Retina (tissue), 1 donor: ENCODE measurements around the gene SLC25A22.

ENCODE experiments used
- DNase-seq: peaks from one replicate; pipeline ENCODE4 v3.0.0-alpha.2; 2016

The SLC25A22 gene

DNA sequence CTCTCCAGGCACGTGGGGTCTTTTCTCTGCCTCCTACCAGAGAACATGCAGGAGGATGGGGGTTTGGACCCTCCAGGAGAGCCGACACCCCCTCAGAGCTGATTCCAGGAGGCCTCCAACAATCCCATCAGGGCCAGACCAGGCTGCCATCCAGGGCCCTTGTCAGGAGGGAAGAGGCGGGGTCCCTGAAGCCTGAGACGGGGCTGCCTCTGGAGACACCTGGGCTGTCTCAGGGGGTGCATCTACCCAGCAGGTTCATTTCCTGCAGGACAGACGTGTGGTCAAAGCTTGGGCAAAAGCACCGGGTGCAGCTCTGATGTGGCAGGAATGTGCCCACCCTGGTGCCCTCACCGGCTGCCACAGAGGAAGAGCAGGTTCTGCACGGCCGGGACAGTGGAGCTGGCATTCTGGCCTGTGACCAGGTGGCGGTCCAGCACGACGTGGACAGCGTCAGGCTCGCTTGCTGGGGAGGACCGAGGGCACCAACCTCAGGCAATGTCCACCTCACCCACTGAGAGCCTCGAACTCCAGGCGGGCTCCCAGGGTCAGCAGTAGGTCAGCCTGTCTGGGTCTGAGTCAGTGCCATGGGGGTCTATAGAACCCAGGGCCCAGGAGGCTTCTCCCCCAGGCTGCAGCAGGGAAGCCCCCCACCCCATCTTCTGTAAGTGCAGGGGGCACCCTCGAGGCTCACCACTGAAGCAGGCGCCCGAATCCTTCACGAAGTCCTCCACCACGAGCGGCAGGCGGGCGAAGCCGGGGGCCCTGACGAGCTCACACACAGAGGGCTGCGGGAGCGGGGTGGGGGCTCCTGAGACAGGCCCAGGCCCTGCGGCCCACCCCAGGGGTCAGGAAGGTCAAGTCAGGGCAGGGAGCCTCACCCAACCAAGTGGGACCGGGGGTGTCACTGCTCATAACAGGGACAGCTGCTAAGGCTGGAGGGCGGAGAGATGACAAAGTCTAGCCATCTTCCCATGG is 27.2 kb downstream of the SLC25A22 start:
- no peak for DNase-seq

DNA sequence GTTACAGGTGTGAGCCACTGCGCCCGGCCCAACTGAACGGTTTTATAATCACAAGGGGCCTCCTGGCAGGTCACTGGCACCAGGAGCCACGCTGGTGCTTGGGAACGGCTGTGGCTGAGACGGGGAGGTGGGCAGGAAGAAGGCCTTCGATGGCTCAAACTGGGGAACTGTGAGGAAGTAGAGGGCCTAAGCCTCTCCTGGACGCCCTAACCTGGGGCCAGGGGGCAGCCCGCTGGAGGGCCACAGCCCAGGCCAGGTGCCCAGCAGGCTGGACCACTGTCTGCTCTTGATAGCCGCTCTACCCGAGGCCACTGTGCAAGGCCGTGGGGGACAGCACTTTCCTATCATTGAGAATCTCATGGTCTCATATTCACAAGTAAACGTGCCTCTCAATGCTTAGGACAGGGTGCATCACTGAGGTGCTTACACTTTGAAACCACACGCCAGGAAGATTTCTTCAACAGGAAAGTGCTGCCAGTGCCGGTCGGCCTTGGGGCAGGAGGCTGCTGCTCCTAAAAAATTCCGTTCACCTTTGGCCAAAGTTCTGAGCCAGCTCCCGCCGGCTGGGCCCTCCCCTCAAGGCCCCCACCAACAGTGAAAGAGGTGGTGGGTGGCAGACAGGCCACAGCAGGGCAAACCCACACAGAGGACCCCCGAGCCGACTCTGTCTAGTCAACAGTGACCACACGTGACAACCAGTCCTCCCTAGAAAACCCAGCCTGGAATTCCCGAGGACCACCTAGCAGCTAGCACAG is 28.0 kb downstream of the SLC25A22 start:
- no peak for DNase-seq

DNA sequence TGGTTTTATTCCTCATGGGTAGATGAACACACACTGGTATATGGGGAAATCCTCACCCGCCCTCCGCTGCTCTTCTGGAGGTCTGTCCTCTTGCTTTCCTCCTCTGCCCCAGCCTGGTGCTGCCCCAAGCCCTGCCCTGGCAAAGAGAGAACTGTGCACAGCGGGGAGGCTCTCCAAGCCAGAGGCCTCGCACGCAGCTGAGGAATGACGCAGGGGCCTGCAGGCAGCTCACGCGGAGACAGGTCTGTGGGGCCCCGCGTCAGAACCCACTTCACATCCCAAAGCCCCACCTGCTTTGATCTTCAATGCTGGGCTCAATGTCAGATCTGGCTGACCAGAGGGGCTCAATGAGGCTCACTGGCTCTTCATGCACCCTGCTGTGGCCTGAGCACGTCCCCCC is 30.8 kb downstream of the SLC25A22 start:
- no peak for DNase-seq

DNA sequence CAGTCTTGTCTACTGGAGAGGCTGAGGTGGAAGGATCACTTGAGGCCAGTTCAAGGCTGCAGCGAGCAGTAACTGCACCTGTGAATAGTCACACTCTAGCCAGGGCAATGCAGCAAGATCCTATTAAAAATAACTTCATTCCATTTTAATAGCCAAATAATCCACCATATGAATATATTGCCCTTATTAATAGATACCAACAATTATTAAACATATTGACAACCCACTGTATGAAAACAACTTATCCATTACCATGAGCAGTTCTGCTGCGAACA is 31.2 kb downstream of the SLC25A22 start:
- DNase-seq, result no peak

DNA sequence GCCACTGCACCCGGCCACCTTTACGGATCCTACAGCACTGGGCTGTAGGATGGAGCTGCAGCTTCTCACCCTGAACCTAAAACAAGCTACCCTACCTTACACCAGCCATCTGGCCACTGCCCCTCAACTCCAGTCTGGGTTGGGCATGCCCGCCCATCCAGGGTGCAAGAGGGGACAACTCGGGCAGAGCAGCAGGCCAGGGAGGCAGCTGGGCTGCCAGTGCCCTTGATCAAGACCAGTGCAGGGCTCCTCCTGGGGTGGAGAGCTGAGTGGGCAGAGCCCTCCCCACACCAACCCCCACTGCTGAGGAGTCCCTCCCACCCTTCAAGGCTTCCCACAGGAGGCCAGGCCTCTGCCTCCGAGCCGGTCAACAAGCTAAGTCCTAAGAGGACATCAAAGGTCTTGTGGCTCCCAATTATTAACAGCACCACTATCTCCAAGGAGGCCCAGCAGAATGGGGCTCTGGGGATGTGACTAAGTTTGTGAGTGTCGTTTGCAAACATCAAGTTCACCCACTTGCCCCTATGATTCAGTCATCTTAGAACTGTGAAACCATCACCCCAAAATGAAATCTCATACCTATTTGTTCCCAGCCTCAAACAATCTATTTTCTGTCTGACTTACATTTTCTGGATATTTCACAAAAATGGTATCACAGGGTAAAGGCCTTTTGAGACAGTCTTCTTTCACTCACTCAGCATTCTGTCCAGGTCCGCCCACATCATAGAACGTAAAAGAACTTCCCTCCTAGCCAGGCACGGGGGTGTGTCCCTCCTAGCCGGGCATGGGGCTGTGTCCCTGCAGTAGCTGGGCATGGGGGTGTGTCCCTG is 31.8 kb downstream of the SLC25A22 start:
- DNase-seq, result no peak

DNA sequence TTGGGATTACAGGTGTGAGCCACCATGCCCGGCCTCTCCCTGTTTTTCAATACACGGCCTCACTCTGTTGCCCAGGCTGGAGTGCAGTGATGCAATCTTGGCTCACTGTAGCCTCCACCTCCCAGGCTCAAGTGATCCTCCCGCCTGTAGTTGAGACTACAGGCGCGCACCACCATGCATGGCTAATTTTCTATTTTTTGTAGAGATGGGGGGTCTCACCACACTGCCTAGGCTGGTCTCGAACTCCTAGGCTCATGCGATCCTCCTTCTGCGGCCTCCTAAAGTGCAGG is 32.3 kb downstream of the SLC25A22 start:
- no peak for DNase-seq

DNA sequence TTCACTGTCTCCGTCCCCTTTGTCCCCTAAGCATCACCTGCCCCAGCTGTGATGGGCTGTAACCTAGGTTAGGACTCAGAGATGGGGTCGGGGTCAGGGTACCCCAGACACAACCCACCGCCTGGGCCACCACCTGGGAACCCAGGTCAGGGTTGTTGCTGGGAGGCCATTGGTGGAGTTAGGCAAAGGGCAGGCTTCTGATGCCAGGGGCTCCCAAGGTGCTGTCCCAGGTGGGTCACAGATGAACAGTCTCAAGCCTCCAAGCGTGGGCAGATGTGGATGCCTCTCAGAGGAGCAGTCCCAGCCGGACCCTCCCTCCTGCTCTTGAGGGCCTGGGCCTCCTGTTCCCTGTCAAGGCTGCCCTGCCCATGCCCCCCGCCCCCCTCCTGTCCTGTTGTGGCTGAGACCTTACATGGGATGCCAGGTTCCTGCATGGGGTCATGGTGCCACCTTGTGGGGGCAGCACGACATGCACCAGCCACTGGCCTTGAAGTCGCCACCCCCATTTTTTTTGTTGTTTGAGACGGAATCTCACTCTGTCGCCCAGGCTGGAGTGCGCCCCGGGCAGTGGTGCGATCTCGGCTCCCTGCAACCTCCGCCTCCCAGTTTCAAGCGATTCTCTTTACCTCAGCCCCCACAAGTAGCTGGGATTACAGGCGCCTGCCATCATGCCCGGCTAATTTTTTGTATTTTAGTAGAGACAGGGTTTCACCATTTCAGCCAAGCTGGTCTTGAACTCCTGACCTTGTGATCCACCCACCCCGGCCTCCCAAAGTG is 32.9 kb downstream of the SLC25A22 start:
- DNase-seq, result peak; percentile 47

DNA sequence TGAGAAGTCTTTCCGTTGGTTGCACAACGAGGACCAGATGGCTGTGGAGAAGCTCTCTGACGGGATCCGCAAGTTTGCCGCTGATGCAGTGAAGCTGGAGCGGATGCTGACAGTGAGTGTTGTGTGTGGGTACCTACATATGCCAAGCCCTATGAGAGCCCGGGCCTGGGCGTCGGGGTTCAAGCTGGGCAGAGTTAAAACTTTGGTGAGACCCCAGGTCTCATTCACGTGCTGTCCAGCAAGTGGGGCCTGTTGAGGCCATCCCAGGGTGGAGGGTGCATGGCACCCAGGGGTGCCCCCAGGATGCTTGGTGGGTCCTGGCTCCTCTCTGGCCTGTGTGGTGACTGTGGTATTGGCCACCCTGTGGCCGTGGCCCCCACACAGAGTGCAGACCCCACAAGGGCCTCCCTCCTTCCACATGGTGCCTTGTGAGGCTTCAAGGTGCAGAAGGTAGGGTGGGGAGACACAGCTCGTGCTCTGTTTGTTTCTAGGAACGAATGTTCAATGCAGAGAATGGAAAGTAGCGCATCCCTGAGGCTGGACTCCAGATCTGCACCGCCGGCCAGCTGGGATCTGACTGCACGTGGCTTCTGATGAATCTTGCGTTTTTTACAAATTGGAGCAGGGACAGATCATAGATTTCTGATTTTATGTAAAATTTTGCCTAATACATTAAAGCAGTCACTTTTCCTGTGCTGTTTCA is 33.6 kb downstream of the SLC25A22 start:
- DNase-seq, result no peak

DNA sequence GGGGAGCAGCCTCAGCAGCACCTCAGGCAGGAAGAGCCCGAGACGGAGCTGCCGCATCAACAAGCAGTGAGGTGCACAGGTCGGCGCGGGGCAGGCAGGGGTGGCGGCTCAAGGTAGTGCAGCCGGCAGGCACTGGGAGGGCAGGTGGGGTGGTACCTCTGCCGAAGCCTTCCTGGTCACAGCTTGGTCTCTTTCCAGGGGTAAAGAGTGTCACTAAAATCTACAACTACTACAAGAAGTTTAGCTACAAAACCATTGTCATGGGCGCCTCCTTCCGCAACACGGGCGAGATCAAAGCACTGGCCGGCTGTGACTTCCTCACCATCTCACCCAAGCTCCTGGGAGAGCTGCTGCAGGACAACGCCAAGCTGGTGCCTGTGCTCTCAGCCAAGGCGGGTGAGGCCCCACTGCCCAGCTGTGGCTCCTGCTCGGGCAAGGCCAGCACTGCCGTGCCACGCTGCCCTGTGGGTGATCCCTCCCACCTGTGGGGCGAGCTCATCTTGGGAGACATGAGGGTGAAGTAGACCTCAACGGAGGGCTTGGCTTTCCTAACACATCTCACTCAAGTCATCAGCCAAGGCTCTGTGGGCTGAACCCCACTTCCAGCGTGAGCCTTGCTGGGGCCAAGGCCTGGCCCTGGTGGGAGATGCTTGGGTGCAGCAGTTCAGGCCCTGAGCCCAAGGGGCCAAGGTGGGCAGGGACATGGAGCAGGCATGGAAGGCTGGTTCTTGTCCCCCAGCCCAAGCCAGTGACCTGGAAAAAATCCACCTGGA is 34.3 kb downstream of the SLC25A22 start:
- no peak for DNase-seq

DNA sequence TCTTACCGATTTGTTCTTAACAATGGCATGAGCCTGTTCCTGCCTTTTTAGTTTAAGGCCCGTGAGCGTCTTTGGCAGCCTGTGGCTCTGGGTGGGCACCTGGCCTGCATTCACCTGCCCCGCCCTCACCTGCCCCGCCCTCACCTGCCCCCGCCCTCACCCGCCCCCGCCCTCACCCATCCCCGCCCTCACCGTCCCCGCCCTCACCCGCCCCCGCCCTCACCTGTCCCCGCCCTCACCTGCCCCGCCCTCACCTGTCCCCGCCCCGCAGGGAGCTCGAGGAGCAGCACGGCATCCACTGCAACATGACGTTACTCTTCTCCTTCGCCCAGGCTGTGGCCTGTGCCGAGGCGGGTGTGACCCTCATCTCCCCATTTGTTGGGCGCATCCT is 35.0 kb downstream of the SLC25A22 start:
- no peak for DNase-seq

DNA sequence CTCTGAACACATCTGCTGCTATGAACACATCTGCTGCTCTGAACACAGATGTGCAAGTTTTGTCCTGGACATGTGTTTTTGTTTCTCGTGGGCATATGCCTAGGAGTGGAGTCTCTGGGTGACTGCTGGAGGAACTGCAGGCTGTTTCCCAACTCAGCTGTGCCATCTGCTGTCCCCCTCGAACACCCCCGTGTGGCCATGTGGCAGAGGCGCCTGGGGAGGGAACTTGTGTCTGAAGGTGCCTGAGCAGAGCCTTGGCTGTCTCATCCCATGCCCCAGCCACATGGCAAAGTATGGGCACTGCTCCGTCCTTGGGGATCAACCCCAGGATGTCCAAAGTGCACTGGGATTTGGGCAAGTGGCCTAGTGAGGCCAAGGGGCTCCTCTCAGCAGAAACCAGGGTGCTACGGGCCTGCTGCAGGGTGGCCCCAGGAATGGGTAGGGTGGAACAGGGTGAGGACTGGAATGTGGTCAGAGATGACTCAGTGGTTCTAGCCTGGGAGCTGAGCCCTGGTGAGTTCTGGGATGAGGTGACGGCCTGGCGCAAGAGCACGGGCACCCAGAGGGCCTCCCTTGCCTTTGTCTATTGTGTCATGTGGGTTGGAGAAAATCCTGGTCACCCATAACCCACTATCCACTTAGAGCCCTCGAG is 35.5 kb downstream of the SLC25A22 start:
- no peak for DNase-seq

DNA sequence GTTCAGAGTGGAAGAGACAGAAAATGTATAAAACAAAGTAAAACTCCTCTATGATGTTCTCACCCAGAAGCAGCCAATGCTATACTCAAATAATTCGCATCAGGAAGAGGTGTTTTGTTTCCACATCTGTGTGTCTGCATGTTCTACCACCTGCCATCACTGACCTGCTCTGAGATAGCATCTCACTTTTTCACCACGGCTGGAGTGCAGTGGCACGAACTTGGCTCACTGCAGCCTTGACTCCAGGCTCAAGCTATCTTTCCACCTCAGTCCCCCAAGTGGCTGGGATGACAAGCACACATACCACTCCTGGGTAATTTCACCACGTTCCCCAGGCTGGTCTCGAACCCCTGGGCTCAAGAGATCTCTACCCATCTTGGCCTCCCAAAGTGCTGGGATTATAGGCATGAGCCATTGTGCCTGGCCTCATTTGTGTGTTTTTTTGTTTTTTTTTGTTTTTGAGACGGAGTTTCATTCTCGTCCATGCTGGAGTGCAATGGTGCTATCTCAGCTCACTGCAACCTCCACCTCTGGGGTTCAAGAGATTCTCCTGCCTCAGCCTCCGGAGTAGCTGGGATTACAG is 36.5 kb downstream of the SLC25A22 start:
- no peak for DNase-seq

DNA sequence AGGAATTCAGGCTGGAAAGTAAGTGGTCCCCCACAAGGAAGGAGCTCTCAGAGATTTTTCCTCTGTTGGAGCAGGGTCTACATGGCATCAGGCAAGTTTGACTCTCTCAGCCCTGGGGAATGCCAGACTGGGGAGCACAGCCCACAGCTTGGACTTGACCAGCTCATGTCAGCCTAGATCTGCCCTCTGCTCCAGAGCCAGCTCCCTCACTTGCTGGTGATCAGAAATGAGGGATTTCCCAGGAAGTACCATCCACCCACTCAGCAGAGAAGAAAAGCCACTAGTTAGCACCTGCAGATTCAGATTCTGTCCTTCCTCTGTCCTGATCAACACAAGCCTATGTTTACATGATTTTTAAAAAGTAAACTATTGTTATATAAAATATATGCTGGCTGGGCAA is 37.8 kb downstream of the SLC25A22 start:
- DNase-seq, result no peak

DNA sequence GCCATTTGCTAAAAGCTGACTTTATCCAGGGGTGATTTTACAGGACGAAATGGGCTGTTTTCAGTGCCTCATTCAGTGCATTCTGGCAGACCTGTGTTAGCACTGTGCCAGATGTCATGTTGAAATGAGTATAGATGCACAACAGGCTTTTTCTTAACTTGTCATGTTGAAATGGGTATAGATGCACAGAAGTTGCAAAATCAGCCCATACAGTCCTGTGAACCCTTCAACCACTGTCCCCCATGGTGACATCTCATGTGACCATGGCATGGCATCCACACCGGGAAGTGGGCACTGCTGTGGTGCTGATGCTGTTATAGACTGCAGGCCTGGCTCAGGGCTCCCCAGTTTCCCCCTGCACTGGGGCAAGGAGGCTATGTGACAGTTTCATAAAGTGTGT is 48.4 kb downstream of the SLC25A22 start:
- no peak for DNase-seq

DNA sequence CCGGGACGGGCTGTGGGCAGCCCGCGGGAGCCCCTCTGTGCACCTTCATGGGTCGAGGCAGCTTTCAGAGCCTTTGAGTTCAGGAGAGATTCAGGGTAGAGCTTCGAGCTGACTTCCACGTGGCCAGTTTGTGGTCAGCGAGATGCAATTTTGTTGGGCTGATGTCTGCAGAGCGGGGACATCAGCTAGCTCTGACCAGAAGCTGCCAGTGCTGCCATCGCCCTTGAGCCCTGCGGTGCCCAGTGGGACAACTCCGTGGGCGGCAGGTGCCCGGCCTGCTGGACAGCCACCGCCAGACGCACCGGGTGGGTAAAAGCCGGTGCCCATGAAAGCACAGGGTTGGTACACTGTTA is 50.1 kb downstream of the SLC25A22 start:
- DNase-seq, result no peak

DNA sequence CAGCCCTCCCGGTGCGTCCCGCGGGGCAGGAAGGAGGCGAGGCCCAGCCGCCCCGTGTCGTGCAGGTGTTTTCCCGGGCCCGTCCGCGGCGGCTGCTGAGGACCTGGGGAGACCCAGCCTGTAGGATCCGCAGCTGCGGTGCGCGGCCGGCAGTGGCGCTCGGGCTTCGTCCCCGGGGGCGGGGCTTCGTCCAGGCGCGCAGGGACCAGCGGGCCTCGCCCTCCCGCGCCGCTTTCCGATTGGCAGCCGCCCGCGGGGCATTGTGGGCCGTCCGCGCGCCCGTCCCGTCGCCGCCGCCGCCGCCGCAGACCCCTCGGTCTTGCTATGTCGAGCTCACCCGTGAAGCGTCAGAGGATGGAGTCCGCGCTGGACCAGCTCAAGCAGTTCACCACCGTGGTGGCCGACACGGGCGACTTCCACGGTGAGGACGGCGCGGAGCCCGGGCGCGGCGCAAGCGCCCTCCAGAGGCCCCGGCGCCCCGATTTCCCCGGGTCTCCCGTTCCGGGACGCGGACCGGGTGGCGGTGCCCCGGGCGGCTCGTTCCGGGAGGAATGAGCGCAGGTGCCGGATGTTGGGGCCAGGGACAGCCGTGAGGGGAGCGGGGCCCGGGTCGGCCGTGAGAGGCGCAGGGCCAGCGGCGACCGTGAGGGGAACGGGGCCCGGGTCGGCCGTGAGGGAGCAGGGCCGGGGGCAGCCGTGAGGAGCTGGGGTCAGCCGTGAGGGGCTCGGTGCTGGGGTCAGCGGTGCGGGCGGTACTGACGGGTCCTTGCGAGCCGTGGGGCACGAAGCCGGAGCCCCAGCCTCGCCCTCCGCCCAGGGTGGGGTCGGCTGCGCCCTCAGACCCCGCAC is 50.7 kb downstream of the SLC25A22 start, which contains the start of gene TALDO1:
TALDO1 (plus strand) TSS at position 307 of the 849 bp plus-strand sequence; CDS start at position 325, 18 bp downstream.
- DNase-seq, result peak; percentile 96

DNA sequence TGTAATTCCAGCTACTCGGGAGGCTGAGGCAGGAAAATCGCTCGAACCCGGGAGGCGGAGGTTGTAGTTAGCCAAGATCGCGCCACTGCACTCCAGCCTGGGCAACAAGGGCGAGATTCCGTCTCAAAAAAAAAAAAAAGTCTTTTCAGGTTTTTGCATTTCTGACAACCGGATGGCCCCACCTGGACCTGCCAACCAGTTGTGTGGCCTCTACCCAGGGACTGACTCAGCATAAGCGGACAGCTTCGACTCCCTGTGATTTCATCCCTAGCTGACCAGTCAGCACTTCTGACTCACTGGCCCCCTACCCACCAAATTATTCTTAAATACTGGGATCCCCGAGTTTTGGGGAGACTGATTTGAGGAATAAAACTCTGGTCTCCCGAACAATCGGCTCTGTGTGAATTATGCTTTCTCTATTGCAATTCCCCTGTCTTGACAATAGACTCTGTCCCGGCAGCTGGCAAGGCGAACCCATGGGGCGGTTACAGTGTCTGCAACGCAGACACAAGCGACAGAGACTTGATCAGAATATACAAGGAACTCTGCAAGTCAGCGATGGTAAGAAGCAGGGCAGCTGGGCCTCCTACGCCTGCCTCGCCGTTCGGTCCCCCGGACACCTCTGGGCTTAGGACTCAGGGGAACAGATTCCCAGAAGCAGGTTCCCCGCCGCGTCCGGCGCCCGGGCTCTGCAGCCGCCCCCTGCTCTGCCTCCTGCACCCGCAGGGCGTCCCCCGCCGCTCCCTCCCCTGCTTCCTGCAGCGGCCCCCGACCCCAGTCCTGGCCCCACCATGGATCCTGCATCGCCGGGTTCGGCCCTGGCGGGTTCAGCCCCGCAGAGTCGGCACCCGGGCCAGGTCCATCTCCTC is 51.6 kb downstream of the SLC25A22 start:
- DNase-seq, result no peak

DNA sequence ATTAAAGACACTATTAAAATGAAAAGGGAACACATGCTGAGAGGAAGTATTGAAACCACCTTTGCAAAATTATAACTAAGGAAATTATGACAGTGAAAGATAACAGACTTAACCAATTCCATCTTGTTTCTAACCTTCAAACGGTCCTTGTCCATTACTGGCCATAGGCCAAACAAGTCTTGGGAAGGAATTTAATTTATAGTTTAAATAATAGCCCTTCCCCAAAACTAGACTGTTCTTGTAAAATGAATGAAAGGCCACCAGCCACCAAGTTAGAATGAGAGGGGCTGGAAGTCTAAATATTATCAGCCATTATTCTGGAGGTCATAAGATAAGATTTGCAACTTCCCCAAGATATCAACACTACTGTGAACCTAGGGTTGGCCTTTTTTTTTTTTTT is 52.7 kb downstream of the SLC25A22 start:
- DNase-seq, result no peak
